ENCODE data around the gene ALKBH7.

The ALKBH7 gene

DNA sequence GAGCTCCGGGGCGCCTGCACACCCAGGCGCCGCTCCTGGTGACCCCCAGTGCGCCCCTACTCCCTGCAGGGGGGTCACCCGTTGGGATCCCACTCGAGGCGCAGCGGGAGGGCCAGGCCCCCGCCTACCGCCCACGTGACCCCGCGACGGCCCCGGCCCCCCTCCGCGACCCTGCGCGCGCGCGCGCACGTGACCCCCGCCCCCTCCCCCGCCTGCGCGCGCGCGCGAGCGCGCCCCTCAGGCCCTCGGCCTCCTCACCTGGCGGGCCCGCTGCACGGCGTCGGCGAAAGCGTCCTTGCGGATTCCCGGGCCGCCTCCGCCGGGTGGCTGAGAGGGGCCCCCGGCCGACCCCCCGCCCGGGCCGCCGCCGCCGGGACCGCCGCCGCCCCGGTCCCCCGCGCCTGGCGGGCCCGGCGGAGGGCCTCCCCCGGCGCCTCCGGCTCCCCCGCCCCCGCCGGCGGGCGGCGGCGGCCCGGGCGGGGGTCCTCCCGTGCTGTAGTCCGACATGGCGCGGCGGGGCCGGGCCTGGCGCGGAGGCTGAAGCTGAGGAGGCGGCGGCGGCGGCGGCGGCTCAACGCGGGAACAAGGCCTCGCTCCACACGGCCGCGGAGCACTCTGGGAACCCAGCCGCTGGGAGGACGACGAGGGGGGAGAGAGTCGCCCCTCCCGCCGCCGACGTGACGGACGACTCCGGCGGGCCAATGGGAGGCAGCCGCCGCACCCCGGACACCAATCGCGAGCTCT lies 51.8 kb downstream of the ALKBH7 start, which contains the start of gene KHSRP:
KHSRP (minus strand) TSS at position 617 of the 744 bp plus-strand sequence; CDS start at position 507, 110 bp downstream.
- DNase-seq (ENCODE audit: low read depth, low spot score) = no peak

All from brain pericyte (primary cell).